RKO (cell line): Measurements from ENCODE around the gene OR5AL1.
"Not testable (repeated sequence)": the region's sequence is repeated elsewhere in the genome, so short reads cannot be mapped to it uniquely, and the experiment has no call there.

Experiments
- DNase-seq: peaks from one replicate; pipeline ENCODE4 v3.0.0-alpha.2; 2016; ENCODE audit warnings: low spot score

OR5AL1 gene

DNA sequence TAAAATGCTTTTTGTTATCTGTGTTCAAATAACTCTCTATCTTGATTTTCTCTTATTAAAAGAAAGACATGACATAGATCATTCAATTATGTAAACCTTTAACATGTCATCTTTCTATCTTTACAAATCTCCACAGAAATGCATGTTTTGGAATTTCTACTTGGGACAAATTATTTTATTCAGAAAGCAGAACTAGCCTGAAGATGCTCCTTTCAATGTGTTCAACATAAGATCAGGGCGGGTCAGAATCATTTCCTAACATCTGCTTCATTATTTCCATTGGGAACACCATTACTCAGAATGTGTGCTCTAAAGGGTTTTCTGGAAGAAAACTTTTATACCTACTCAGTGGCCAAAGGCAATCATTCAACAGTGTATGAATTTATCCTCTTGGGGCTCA, at the start of gene OR5AL1:
Gene OR5AL1, plus strand, starts transcription at position 301 of the 400 bp plus-strand sequence.
- no peak for DNase-seq

DNA sequence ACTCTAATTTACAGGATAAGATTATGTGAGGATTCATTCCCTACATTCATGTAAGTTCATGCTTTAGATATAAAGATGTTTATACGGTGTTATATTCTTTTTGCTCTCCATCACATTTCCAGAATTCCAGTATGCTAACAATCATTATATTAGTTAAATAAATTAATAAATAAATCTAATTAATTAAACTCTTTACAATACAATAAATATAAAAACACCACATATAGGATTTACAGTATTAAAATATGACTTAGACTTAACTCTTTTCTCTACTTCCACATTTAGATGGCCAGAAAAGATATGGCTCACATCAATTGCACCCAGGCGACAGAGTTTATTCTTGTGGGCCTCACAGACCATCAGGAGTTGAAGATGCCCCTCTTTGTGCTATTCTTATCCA, 37.2 kb upstream of the OR5AL1 start, which contains the start of gene OR8U1:
Gene OR8U1, plus strand, starts transcription at position 301 of the 400 bp plus-strand sequence. Its CDS starts 0 bp downstream, at position 301.
- DNase-seq, result no peak

DNA sequence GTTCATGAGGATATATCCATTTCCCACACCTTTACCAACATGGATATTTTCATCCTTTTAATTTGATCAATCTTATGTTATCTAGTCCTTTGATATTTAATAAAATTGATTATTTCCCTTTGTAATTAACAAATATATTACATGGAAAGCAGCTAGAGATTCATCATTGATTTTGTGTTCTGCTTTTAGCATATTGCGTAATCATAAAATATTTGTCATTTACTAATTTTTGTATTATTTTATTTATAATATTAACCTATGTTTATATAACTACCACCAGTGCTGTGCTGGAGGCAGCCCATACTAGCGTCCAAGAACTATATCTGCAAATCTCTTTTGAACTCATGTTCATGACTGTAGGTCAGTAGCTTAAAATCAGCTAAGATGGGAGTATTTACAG, 32.4 kb upstream of the OR5AL1 start:
- no peak for DNase-seq

DNA sequence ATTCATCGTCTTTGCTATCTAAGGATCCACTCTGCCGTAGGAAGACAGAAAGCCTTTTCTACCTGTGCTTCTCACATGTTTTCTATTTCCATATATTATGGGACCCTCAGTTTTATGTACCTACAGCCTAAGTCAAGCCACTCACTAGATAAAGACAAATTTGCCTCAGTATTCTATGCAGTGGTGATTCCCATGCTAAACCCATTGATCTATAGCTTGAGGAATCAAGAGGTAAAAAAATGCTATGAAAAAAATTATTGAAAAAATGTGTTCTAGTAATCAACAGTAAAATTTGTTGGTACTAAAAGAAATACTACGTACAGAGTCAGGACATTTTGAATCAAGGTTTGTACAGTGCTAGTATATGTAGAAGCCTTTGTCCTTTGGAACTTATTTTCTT, 18.1 kb upstream of the OR5AL1 start:
- no peak for DNase-seq

DNA sequence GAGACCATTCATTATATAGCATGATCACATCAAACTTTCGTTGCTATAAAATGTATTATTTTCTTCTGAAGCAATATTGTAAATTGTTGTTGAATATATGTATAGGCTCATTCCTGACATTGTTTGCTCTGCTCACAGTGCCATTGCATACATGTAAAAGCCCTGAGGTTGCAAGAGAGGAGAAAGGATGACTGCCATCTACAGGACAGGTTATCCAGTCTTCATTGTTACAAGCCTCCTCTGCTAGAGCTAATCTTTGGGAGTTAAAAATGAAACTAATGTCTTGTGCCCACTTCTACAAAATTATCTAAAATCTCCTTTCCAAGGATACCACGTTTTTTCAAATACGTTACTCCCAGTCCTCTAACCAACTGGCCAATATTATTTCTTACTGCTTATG, 16.4 kb upstream of the OR5AL1 start:
- DNase-seq, result no peak

DNA sequence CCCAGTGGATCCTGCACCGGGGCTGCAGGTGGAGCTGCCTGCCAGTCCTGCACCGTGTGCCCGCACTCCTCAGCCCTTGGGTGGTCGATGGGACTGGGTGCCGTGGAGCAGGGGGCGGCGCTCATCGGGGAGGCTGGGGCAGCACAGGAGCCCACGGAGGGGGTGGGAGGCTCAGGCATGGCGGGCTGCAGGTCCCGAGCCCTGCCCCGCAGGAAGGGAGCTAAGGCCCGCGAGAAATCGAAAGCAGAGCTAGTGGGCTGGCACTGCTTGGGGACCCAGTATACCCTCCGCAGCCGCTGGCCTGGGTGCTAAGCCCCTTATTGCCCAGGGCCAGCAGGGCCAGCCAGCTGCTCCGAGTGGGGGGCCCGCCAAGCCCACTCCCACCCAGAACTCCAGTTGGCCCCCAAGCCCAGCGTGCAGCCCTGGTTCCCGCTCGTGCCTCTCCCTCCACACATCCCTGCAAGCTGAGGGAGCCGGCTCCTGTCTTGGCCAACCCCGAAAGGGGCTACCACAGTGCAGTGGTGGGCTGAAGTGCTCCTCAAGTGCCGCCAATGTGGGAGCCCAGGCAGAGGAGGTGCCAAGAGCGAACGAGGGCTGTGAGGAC, 10.5 kb upstream of the OR5AL1 start:
- not testable (repeated sequence) for DNase-seq

DNA sequence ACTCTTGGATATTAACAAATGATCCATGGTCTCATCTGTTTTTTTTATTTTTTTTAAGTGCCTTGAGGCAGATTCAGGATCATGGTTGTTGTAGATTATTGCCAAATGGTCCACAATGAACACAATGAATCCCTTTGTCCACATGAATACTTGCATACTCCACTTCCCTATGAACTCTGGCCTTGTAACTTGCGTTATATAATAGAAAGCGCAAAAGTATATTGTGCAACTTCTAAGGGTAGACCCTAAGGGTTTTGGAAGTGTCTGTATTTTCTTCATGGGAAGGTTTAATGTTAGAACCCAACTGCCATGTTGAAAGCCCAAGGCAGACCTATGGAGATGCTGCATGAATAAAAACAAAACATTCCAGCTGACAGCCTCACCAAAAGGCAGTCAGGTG, 8.1 kb upstream of the OR5AL1 start:
- DNase-seq, result no peak

DNA sequence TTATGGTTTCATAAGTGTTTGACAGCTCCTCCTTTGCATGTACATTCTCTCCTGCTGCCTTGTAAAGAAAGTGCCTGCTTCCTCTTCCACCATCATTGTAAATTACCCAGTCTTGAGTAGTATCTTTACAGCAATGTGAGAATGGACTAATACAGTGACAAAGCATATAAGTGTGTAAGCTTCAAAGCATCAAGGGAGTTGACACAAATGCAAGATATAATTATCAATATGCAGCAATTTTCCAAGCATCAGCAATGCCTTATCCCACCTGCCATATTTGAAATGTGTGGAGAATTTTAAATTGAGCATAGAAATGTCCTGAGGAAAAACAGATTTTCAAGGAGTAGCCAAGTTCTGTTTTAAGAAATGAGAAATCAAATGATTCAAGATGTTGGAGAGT, 1.7 kb upstream of the OR5AL1 start:
- no peak for DNase-seq

DNA sequence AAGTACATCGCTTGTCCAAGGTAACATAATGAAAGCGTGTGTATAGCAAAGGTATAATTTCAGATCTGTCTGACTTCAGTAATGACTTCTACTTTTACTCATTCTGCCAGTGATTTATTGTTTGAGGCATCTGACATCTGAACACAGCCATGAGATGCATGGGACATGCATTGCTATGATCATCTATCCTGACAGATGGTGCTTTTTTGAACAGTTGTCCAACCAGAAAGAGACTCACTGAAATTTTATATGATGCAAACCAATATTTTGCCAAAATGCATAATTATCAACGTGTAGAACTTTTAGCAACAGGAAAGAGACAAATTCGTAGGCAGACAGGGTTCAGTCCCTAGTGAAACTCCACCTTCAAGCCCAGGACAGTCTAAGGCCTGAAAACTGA, 41.0 kb downstream of the OR5AL1 start:
- no peak for DNase-seq

DNA sequence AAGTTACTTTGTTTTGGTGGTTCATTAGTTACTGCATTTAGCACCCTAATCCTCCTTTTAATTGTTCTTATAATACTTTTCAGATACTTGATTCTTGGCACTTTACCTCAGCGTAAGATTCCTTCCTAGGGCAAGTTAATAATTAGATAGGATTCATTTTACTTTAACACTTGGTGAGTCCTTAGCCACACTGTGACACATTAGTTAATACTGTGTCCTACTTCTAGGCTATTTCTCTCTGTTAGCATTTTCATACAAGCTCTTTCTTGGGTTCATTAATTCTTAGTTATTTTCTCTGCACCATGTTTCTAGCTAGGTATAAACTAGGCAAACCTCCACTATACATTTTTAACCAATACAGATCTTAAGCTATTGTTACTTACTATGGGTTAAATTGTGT, 44.6 kb downstream of the OR5AL1 start:
- no peak for DNase-seq
